ENCODE results near the gene ESPN. TPM values are rescaled to one million over a fixed set of nuclear protein-coding genes. Genes with fewer than 3 reads are reported as not detected.

The ESPN gene
- total RNA-seq (21.4 and 31.1 TPM in 2 replicates), polyA plus RNA-seq (48.4 and 65.7 TPM in 2 replicates)

- Histone ChIP-seq H3K4me3 (no peak within 1 kb of the TSS), H3K27me3 (peaks cover 70% of the 10 kb centered on the region), H3K79me2 (no peaks in the 10 kb centered on the region), H2AFZ (no peak within 1 kb of the TSS), H3K4me1 (ENCODE audit: insufficient read depth) (peaks cover 13% of the 10 kb centered on the region), H3K27ac (no peak within 1 kb of the TSS), H3K9me2 (replicated peaks; ENCODE audit: insufficient read depth) (no peaks in the 10 kb centered on the region), H4K20me1 (ENCODE audit: insufficient read depth, poor library complexity, severe bottlenecking) (no peaks in the 10 kb centered on the region), H3K36me3 (replicated peaks; ENCODE audit: insufficient read depth, low read depth) (no peaks in the 10 kb centered on the region), H3K4me2 (peak within 1 kb of the TSS; percentile 72), H3K9me3 (ENCODE audit: low read depth) (no peaks in the 10 kb centered on the region)
- WGBS (ENCODE audit: low lambda C conversion rate, missing lambda C conversion rate), result 14% methylated on average over 62 of the region's 99 CpGs
- peak; percentile 38 for DNase-seq (ENCODE audit: low spot score)
- no peak for TF ChIP-seq EZH2phosphoT487 (IDR thresholded peaks at IDR 0.05; ENCODE audit: low read depth, severe bottlenecking, unreplicated experiment)
- TF ChIP-seq EZH2 (IDR thresholded peaks at IDR 0.05; ENCODE audit: borderline replicate concordance), result no peak
- no peak for TF ChIP-seq CTCF (IDR thresholded peaks at IDR 0.05; ENCODE audit: poor library complexity)
Measured at GRCh38 chr1:6424619-6425593, at the start of gene ESPN. Gene ESPN, plus strand, starts transcription at chr1:6424776. Its CDS starts 180 bp downstream, at chr1:6424956.

GRCh38 chr1:6378096-6378746 lies 46.4 kb upstream of the ESPN start:
- DNase-seq (ENCODE audit: low spot score), result no peak
- peaks cover 14% of the 10 kb centered on the region for H3K79me2 ChIP-seq
- H3K27ac ChIP-seq, result no peak overlapping the region
- H3K4me3 ChIP-seq, result no peak overlapping the region
- no peaks in the 10 kb centered on the region for H3K9me2 ChIP-seq (replicated peaks; ENCODE audit: insufficient read depth)
- no peaks in the 10 kb centered on the region for H3K27me3 ChIP-seq
- TF ChIP-seq EZH2phosphoT487 (IDR thresholded peaks at IDR 0.05; ENCODE audit: low read depth, severe bottlenecking, unreplicated experiment) (no peak), CTCF (IDR thresholded peaks at IDR 0.05; ENCODE audit: poor library complexity) (no peak), EZH2 (IDR thresholded peaks at IDR 0.05; ENCODE audit: borderline replicate concordance) (no peak)
- no peak overlapping the region for H2AFZ ChIP-seq
- H3K4me2 ChIP-seq, result no peak overlapping the region
- no peaks in the 10 kb centered on the region for H3K4me1 ChIP-seq (ENCODE audit: insufficient read depth)
- H3K36me3 ChIP-seq (replicated peaks; ENCODE audit: insufficient read depth, low read depth), result no peaks in the 10 kb centered on the region
- H4K20me1 ChIP-seq (ENCODE audit: insufficient read depth, poor library complexity, severe bottlenecking), result no peaks in the 10 kb centered on the region
- 87% methylated on average over 11 of the region's 12 CpGs for WGBS (ENCODE audit: low lambda C conversion rate, missing lambda C conversion rate)
- H3K9me3 ChIP-seq (ENCODE audit: low read depth), result peaks cover 6% of the 10 kb centered on the region

GRCh38 chr1:6380037-6380436 lies 44.5 kb upstream of the ESPN start:
- Histone ChIP-seq H3K9me2 (replicated peaks; ENCODE audit: insufficient read depth) (no peaks in the 10 kb centered on the region), H3K79me2 (peaks cover 19% of the 10 kb centered on the region), H2AFZ (no peak overlapping the region), H3K4me1 (ENCODE audit: insufficient read depth) (no peaks in the 10 kb centered on the region), H3K27ac (no peak overlapping the region), H3K36me3 (replicated peaks; ENCODE audit: insufficient read depth, low read depth) (no peaks in the 10 kb centered on the region), H3K9me3 (ENCODE audit: low read depth) (peaks cover 6% of the 10 kb centered on the region), H3K4me3 (no peak overlapping the region), H3K27me3 (no peaks in the 10 kb centered on the region), H4K20me1 (ENCODE audit: insufficient read depth, poor library complexity, severe bottlenecking) (no peaks in the 10 kb centered on the region), H3K4me2 (no peak overlapping the region)
- DNase-seq (ENCODE audit: low spot score), result no peak
- TF ChIP-seq EZH2phosphoT487 (IDR thresholded peaks at IDR 0.05; ENCODE audit: low read depth, severe bottlenecking, unreplicated experiment), result no peak
- no peak for TF ChIP-seq CTCF (IDR thresholded peaks at IDR 0.05; ENCODE audit: poor library complexity)
- WGBS (ENCODE audit: low lambda C conversion rate, missing lambda C conversion rate), result 96% methylated on average over 7 of the region's 7 CpGs
